HG03432 (cell line): ENCODE results near the gene MAD1L1.

Source experiments
- ATAC-seq: cut with Tn5 transposase; IDR thresholded peaks from one replicate; pipeline ENCODE4 v1.9.1; 2021; ENCODE audit warnings: mild to moderate bottlenecking, moderate library complexity; ENCODE audit not compliant: unreplicated experiment

The MAD1L1 gene

DNA sequence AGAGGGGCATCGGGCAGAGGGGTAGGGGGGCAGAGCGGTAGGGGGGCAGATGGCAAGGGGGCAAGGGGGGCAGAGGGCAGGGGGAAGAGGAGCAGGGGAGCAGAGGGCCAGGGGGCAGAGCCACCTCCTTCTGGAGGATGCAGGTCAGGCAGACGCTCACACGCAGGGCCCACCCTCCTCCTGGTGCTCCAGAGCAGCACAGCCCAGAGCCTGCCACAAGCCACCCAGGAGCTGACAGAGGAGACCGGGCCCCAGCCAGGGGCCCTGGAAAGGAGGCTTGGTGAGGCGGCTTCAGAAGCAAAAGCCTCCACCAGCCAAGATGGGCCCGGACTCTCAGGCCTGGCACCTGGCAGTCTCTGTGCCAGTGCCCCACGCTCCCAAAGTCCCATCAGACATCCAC is 13.1 kb downstream of the MAD1L1 start:
- no peak for ATAC-seq

DNA sequence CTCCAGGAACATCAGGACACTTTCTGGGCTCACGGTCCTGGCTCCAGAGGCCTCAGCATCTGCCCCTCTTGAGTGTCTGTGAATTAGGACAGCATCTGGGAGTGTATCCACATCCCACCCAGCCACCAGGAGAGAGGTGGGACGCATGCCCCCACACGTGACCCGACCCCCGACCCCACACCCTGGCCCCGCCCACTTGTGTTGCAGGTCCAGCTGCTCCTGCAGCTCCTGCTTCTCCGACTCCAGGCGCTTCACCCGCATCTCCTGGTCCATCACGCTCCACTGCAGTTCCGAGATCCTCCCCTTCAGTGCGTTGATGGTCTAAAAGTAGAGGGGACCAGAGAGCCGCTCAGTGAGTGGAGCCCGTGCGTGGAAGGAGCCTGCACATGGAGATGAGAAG is 13.6 kb downstream of the MAD1L1 start:
- ATAC-seq: no peak

- no peak for ATAC-seq
Observed at GRCh38 chr7:2218444-2218785, 14.3 kb downstream of the MAD1L1 start.

DNA sequence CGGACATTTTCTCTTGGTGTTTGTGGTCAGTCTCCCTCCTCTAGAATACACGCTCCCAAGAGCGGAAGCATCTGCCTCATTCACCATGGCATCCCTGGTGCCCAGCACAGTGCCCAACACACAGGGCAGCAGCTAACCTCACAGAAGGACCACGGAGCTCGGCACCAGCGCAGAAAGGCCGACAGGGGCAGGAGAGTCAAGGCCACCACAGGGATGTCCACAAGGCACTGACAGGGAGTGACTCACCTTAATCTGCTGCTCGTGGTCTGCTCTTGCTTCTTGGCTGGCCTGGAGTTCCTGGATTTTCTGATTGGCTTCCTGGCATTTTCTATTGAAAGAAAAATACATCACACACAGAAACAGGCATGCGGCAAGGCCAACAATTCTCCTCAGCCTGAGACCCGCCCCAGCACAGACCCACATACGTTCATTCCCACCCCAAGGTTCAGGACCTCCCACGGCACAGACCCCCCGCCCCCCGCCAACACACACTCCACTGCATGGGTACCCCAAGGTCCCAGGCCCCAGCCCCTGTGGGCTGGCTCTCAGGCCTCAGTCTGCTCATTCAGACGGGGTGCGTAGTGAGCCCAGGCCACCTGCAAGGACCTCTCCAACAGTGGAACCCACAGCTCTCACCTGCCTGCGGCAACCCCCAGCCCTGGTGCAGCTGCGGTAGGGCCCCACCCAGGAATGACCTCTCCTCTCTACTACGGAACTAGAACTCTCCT is 14.9 kb downstream of the MAD1L1 start:
- ATAC-seq: no peak

- no peak for ATAC-seq
Observed at GRCh38 chr7:2217206-2217605, 15.5 kb downstream of the MAD1L1 start.

DNA sequence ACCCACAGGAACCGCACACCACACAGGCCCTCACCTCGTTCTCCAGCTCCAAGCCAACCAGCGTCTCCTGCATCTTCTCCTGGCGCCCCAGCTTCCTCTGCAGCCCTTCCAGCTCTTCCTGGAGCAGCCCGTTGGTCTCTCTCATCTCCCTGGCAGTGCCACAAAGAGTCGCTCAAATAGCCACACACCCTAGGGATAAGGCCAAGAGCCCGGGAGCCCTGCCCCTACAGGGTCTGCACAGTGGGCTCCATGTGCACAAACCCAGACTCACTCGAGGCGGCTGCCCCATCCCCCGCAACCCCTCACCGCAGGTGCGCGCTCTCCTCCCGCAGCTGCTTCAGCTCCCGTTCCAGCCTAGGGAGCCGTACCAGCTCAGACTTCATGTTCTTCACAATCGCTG is 16.9 kb downstream of the MAD1L1 start:
- no peak for ATAC-seq

DNA sequence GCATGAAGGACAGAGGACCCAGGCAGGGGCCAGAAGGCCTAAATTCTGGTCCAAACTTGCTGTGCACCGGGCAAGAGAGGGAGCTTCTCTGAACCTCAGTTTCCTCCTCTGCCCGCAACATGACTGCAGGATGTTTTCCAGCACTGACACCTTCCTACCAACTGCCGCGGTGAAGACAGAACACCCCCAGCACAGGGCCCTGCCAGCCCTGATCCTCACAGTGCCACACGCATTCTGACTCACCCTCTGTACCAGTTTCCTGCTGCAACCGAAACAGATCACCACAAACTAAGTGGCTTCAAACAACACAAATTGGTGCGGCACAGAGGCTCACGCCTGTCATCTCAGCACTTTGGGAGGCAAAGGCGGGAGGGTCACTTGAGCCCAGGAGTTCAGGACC is 18.1 kb downstream of the MAD1L1 start:
- ATAC-seq: no peak

DNA sequence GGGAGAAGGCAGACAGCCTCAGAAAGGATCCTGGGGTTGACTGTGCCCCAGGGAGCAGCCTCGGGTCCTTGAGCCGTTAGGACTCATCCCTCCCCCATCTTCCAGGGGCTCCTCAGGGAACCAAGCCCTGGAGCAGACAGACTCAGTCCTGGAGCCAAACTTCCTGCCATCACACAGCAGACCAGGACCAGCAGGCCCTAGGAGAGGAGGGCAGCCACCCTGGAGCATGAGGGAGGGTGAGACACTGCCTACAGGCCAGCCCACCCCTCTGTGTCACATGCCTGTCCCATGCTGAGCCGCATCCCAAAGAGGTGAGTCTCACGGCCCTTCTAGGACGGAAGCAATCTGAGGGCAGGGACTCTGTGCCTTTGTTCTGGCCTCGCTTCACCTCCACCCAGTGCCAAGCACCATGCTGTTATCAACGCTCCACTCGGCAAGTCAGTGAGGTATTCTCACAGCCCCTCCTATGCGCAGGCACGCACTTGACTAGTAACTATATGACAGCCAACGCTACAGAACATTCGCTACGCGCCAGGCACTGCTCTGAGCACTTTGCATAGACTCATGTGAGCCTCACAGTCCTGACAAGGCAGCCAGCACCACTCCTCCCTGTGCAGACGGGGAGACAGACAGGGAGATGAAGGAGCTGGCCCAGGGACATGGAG is 19.1 kb downstream of the MAD1L1 start:
- ATAC-seq: no peak

DNA sequence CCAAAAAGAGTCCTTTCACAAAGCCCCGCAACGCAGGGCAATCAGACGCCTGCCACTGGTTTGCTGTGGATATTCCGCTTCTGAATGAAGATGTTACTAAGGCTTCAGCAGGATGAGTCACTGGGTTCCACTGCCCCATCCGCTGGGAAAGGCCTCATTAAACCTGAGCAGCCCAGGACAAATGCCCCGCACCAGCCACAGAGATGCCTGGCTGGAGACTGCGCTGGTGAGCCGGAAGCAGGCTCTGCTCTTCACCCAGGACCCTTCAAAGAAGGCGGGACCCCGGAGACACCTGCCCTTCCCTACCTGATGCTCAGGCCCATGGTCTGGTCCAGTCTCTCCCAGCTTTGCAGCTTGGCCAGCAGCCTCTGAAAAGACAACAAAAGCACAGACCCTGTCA is 19.8 kb downstream of the MAD1L1 start:
- no peak for ATAC-seq

- no peak for ATAC-seq
Observed at GRCh38 chr7:2211926-2212325, 20.8 kb downstream of the MAD1L1 start.

DNA sequence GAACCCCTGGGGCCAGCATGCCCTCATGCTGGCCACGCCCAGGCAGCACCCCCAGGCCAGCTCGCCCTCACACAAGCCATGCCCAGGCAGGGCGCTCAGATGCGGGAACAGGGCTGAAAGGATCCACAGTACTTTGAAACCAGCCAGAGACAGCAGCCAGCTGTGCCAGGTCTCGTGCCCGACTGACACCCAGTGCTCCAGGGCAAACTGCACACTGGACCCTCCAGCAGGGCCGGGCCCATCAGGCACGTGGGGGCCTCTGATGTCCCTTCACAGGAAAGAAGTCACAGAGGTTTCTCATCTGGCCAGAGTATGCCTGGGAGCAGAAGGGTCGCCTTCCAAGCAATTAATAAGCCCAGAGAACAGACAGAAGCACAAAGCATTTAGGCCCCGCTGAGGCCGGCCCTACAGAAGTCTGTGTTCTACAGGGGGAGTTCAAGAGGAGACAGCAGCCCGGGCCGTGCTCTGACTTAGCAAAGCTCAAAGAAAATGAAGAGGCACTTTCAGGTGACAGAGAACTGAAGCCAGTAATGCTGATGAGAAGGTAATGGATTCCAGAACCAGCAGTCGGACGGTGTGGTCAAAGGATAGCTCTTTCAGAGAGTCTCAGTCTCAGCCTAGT is 21.4 kb downstream of the MAD1L1 start:
- ATAC-seq: no peak

GRCh38 chr7:2210551-2211258 is 22.0 kb downstream of the MAD1L1 start:
- ATAC-seq: no peak

DNA sequence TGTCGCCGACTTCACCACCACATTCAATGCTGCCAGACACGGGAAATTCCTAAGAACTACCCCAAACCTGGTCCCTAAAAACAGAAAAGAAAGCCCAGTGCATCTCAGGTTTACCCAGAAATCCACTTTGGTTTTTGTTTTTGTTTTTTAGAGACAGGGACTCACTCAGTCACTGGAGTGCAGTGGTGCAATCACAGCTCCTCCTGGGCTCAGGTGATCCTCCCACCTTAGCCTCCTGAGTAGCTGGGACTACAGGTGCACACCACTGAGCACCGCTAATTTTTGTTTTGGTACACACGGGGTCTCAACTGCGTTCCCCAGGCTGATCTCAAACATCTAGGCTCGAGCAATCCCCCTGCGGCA is 22.8 kb downstream of the MAD1L1 start:
- ATAC-seq: peak; percentile 22

DNA sequence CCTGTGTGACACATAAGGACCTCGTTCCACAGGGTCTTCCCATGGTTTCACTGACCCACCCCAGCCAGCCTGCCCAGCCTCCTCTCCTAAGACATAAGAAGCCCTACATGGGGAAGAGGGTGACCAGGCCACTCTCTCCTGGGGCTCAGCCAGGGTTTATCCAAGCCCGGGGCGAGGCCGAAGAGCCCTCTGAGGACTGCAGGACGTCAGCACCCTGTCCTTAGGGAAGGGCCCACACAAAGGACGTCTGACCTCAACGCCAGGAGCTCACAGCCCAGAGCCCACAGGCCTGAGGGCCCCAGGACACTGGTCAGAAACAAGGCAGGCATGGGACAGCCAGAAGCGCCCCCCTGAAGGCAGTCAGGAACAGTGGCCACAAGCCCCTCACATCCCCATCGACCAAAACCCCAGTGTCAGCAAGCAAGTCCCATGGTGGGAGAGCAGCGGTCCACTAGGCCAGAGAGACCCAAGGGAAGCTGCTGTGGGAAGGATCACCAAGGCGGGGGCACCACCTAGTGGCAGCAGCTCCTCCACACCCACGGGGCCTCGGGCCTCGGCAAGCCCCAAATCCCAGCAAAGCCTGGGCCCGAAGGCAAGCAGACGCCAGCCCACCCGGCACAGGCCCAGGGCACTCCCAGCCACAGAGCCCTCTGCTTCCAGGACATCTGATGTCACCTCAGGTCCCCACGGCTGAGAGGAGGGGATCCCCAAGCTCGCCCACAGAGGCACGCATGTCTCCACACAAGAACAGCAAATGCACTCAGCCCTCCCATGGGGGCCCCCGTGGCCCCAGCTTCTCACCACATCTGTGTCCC is 23.4 kb downstream of the MAD1L1 start:
- peak; percentile 60 for ATAC-seq

- ATAC-seq: no peak
Observed at GRCh38 chr7:2208712-2209111, 24.0 kb downstream of the MAD1L1 start.

- no peak for ATAC-seq
Observed at GRCh38 chr7:2205036-2205780, 27.5 kb downstream of the MAD1L1 start.

DNA sequence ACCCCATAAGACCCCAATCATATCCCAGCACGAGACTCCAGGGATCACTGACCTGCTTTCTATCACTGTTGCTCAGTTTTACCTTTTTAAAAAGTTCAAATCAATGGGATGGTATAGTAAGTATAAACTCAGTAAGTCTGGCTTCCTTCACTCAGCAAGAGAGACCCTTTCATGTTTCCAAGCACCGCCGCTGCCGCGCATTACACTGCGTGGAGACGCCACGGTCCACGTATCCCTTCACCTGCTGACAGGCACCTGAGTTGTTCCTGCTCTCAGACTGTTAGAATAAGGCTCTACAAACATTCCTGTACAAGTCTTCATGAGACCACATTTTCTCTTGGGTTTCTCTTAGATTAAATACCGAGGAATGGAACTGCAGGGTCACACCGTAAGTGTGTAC is 28.3 kb downstream of the MAD1L1 start:
- no peak for ATAC-seq

DNA sequence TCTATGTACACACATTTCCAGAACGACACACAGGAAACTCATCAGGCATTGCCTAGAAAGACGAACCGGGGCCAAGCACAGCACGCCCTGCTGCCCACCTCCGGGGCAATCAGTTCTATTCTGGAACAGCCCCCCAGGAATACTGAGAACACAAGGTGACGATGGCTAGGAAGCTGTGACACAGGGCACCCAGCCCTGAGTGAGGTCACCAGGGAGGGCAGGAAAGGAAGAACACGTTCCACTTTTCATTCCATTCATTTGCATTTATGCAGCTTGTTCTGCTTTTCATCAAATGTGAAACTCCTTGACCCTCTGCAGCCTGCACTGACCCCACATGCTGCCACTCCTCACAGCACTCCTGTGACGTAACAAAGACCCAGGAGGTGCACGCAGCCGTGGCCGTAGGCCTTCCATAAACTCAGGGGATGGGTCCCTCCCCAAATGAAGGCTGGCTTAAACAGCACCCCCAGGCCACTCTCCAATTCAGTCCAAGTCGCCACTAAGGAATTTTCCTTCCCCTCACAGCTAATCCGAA is 28.9 kb downstream of the MAD1L1 start:
- no peak for ATAC-seq

DNA sequence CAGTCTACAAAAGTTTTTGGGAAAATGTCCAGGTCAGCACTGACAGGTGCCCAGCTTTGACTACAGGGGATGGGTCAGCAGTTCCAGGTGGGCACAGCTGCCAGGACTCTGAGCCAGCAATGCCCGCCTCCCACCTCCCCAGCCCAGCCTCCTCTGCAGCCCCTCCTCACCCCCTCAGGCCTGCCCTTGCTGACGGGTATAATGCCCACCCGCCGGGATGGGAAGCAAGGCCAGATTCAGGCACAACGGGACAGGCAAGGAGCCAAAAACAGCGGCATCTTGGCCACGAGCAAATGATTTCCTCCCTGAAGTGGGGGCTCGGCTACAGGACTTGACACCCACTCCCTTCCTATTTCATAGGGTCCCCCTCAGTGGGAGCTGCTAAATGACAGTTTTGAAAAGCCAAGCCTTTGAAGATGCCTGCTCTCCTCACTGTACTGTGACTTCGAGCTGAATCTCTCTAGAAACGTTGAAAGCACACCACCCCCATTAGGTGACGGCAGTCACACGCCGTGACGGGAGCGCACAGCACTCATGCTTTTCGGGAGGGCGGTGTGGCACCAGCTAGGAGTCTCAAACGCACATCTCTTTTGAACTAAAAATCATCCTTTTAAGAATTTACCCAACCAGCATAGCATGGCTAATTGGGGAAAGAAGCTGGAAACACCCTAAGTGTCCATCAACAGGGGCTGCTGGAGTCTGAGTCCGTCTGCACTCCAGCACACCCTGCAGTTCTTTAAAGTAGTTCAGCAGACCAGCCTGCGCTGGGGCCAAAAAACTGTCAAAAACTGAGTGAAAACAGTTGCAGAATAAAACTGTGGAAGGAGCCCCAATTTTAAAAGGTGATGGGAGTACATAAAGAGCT is 29.6 kb downstream of the MAD1L1 start:
- no peak for ATAC-seq
